GM06990 (cell line): ENCODE results near the gene CACNA1D.
A peak's percentile ranks its signal among the peaks of the same experiment; 100 is the strongest.

Experiments
- DNase-seq: peaks from one replicate; pipeline ENCODE4 v3.0.0-alpha.2; 2011; ENCODE audit not compliant: insufficient read length; ENCODE audit errors: extremely low read depth
- H3K27me3 ChIP-seq: replicated peaks from 2 replicates; pipeline ENCODE4 v1.6.0; 2011; ENCODE audit warnings: low read length; ENCODE audit not compliant: control insufficient read depth, insufficient read depth
- H3K36me3 ChIP-seq: 2 replicates; pipeline ENCODE4 v1.5.1; 2011; ENCODE audit warnings: low read length; ENCODE audit not compliant: control insufficient read depth, insufficient read depth
- H3K4me3 ChIP-seq: replicated peaks from 2 replicates; pipeline ENCODE4 v1.5.1; 2011; ENCODE audit warnings: low read depth, mild to moderate bottlenecking, control low read depth, low read length
- TF ChIP-seq, protein P1 (sequence below): IDR thresholded peaks from 2 replicates; pipeline ENCODE4 v1.5.1; 2011; ENCODE audit warnings: low read length, control low read depth, mild to moderate bottlenecking, inconsistent platforms; ENCODE audit not compliant: insufficient read depth, poor library complexity, severe bottlenecking

Gene CACNA1D

DNA sequence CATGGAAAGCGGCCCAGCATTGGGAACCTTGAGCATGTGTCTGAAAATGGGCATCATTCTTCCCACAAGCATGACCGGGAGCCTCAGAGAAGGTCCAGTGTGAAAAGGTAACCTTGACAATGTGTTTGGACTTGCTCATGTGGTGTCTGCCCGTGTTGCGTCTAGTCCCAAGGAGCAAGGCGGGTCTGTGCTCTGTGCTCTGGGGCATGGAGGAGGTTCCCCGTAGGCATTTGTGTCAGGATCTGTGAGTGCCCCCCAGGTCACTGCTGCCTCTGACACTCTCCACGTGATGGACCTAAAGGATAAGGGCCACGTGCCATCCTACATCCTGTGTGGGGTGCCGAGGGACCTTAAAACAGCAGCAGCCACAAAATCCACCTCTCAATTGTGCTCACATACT, 306.9 kb downstream of the CACNA1D start:
- no peaks in the 10 kb centered on the region for H3K36me3 ChIP-seq
- TF ChIP-seq, protein P1, sequence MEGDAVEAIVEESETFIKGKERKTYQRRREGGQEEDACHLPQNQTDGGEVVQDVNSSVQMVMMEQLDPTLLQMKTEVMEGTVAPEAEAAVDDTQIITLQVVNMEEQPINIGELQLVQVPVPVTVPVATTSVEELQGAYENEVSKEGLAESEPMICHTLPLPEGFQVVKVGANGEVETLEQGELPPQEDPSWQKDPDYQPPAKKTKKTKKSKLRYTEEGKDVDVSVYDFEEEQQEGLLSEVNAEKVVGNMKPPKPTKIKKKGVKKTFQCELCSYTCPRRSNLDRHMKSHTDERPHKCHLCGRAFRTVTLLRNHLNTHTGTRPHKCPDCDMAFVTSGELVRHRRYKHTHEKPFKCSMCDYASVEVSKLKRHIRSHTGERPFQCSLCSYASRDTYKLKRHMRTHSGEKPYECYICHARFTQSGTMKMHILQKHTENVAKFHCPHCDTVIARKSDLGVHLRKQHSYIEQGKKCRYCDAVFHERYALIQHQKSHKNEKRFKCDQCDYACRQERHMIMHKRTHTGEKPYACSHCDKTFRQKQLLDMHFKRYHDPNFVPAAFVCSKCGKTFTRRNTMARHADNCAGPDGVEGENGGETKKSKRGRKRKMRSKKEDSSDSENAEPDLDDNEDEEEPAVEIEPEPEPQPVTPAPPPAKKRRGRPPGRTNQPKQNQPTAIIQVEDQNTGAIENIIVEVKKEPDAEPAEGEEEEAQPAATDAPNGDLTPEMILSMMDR, result no peak
- no peaks in the 10 kb centered on the region for H3K27me3 ChIP-seq
- no peak for DNase-seq
- H3K4me3 ChIP-seq, result no peak overlapping the region

DNA sequence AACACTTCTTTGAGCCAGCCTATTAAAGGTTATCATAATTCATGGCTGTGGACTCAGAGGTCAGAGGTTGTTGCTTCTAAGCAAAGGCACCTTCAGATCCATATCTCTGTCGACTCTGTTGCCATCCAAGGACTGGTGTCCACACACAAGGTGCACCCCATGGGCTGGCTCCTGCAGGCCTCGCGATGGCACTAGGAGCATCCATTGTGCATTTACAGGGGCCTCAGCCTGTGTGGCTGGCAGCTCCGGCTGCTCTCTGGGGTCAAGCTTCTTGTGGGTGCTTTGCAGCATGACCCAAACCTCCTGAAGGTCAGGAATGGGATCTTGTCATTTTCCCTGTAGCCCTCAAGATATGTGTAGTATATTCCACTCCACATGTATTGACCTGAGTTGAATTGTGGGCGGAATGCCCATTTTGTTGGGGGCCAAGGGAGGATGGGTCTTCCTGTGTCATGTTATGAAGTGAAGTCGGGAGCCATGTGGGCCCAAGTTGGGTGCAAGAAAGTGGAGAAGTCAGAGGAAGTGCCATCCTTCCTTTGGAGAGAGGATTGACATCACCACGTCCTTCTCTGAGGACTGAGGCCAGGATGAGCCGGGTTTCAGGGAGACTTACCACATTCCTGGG, 308.0 kb downstream of the CACNA1D start:
- TF ChIP-seq, protein P1, result no peak
- Histone ChIP-seq H3K36me3 (no peaks in the 10 kb centered on the region), H3K4me3 (no peak overlapping the region), H3K27me3 (no peaks in the 10 kb centered on the region)
- DNase-seq, result no peak

DNA sequence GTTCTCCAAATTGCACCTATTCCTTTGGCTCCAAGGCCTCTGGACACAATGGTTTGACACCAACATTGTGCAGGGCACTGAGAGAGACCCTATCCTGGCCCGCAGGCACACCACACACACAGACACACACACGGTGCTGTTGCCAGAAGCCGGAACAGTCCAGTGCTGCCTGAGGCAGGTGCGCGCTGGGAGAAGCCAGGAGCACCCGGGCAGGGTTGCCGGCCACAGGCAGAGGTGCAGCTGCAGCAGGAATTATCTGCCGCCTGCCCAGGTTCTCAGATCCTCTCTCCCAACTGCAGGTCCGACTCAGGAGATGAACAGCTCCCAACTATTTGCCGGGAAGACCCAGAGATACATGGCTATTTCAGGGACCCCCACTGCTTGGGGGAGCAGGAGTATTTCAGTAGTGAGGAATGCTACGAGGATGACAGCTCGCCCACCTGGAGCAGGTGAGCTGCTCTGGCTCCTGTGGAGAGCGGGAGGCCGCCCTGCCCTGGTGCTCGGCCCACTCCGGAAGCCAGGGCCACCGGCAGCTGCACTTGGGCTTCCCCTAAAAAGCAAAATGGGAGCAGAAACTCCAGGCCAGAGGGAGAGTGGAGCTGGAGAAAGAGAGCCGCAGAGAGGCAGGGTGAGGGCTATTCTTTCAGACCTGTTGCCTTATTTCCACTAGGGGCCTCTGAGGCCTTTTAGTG, 308.9 kb downstream of the CACNA1D start:
- TF ChIP-seq, protein P1, result no peak
- Histone ChIP-seq H3K36me3 (no peaks in the 10 kb centered on the region), H3K27me3 (no peaks in the 10 kb centered on the region), H3K4me3 (no peak overlapping the region)
- no peak for DNase-seq

DNA sequence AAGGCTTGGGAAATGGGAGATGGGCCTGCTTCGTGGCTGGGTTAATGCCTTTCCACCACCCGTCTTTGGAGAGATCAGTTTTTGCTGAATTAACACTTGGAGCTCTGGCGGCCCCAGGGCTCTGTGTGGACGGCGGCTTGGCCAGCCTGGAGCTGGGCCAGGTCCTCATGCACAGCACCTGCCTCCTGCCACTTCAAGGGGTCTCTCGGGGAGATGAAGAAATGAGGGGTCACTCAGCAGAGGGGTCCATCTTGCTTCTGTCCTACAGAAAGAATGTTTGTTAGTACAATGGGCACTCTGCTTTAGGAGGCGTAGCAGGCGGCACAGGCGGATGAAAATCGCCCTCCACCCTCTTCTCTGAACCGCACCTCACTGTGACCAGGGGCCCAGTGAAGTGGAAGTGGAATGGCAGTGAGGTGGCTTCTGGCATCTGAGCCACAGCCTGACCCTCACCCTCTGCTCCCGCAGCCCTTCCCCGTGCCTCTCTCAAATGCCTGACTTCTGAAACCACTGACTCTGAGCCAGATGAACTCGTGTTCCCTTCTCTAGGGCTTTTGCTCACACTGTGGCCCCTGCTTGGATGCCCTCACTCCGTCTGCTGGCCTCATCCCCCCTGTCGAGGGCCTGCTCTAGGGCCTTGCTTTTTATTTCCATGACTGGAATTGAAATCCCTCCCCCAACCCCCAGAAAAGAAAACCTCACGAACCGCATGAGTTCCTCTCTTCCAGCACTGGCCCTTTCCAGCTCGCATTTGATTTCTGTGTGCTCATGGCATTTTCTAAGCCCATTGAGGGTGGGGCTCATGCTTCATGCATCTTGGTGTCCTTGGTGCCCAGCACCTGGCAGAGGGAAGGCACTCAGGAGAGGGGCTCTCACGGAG, 309.6 kb downstream of the CACNA1D start:
- TF ChIP-seq, protein P1, result no peak
- H3K36me3 ChIP-seq, result no peaks in the 10 kb centered on the region
- DNase-seq, result no peak
- no peak overlapping the region for H3K4me3 ChIP-seq
- H3K27me3 ChIP-seq, result no peaks in the 10 kb centered on the region

DNA sequence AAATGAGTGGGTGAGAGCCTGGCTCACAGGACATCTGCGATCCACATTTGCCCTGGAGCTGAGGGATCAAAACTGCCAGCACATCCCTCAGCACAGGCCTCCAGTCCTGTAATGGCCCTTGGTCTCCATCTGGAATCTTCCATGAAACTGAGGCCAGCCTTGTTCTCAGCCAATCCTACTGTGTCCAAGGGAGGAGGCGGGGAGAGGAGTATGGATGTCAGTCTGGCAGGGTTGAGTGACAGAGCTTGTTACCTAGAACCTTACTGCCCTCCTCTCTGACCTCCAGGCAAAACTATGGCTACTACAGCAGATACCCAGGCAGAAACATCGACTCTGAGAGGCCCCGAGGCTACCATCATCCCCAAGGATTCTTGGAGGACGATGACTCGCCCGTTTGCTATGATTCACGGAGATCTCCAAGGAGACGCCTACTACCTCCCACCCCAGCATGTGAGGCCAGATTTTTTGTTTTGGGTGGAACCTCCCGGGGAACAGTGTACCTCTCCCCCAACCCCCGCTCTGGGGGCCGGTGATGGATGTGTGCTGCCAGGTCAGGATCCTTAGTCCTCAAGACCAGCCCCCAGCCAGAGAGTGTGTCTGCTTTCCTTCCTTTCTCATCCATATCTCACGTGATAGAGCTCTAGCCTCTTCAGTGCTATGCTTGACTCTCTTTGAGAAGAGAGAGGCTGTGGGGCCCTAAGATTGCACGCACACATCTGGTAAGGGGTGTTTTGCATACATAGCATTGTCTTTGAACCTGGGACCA, 310.5 kb downstream of the CACNA1D start:
- DNase-seq, result peak; percentile 29
- H3K27me3 ChIP-seq, result no peaks in the 10 kb centered on the region
- no peak overlapping the region for H3K4me3 ChIP-seq
- no peaks in the 10 kb centered on the region for H3K36me3 ChIP-seq
- TF ChIP-seq, protein P1, result no peak
